H1 (cell line): ENCODE results near the gene ZIC1. TPM values are rescaled to one million over a fixed set of nuclear protein-coding genes. Genes with fewer than 3 reads are reported as not detected.

Experiments used
- CHD2 ChIP-seq: IDR thresholded peaks from 2 replicates; pipeline ENCODE4 v1.6.1; 2012; ENCODE audit warnings: low read length, improper control_type of control experiment
- EZH2 ChIP-seq: fragments of 200-600 bp; sonication (generic); IDR thresholded peaks from 2 replicates; pipeline ENCODE4 v1.7.1; 2012; ENCODE audit warnings: low read depth, mild to moderate bottlenecking, moderate library complexity, low read length, inconsistent platforms; ENCODE audit not compliant: severe bottlenecking
- FOSL1 ChIP-seq: IDR thresholded peaks from 2 replicates; pipeline ENCODE4 v1.6.1; 2011; ENCODE audit warnings: mild to moderate bottlenecking, low read depth, low read length, moderate library complexity; ENCODE audit not compliant: insufficient read depth
- GABPA ChIP-seq: IDR thresholded peaks from 2 replicates; pipeline ENCODE4 v1.6.1; 2011; ENCODE audit warnings: mild to moderate bottlenecking, low read length, moderate library complexity, borderline replicate concordance; ENCODE audit not compliant: insufficient read depth
- RBBP5 ChIP-seq: IDR thresholded peaks from 2 replicates; pipeline ENCODE4 v1.7.1; 2012; ENCODE audit warnings: low read depth, mild to moderate bottlenecking, inconsistent platforms, low read length, moderate library complexity, borderline replicate concordance
- RFX5 ChIP-seq: IDR thresholded peaks from 2 replicates; pipeline ENCODE4 v1.6.1; 2011; ENCODE audit warnings: low read depth, low read length, improper control_type of control experiment, borderline replicate concordance
- TAF1 ChIP-seq: IDR thresholded peaks from 2 replicates; pipeline ENCODE4 v1.6.1; 2011; ENCODE audit warnings: mild to moderate bottlenecking, low read depth, low read length
- polyA plus RNA-seq, 7 experiments: library from polyadenylated mRNA; depleted of rRNA in 3 of 7; stranded (reverse) in 5 of 7; unstranded in 2 of 7; fragments of >200 nt in 5 of 7; fragments of 200-250 nt in 2 of 7; gene quantifications; 1 replicate in 5 of 7; 2 replicates in 1 of 7; 4 replicates in 1 of 7; pipeline versions ENCODE4 v1.2.1 to v1.2.3, GENCODE V29; 2011 to 2013; ENCODE audit warnings: missing spikeins in 2 of 7, mixed read lengths in 2 of 7
- total RNA-seq: library from RNA; stranded (reverse); fragmentation: NEBNext Ultra II Directional; extraction: Animal tissue kit (Norgen Biotek cat#: 25700); gene quantifications from 2 replicates; pipeline ENCODE4 v1.2.1, GENCODE V29; 2021

Gene ZIC1
- total and polyA plus RNA-seq, 2 of the 8 experiments (the other 6 are each of a cell fraction or from before 2014, with no cell fraction given): 0.80 to 2.2 TPM

- TF ChIP-seq CHD2 (no peak), FOSL1 (no peak), TAF1 (no peak), RFX5 (no peak), RBBP5 (no peak), EZH2 (no peak), GABPA (no peak)
- TF ChIP-seq, all 59 proteins: peak for 0
Measured at GRCh38 chr3:147417551-147418295, 8.6 kb downstream of the ZIC1 start (continued).
